IMR-90 (cell line): ENCODE measurements around the gene KLF1. TPM values are rescaled to one million over a fixed set of nuclear protein-coding genes. Genes with fewer than 3 reads are reported as not detected.

Experiments used
- ATAC-seq: fragments of 200-7000 bp; cut with Tn5 transposase; 2 replicates; pipeline ENCODE4 v1.9.1; 2020; ENCODE audit warnings: low read depth, mild to moderate bottlenecking, moderate library complexity
- BruUV-seq: library from RNA; stranded (reverse); fragments of 400-500 nt; replicated peaks from 2 replicates; lab custom pipeline; 2021; lab: Mats Ljungman, UMichigan
- CTCF ChIA-PET: fragments of 300-600 bp; formaldehyde crosslinking; extraction: SDS; loops from one replicate; lab custom pipeline; 2021; ENCODE audit warnings: antibody characterized with exemption; lab: Yijun Ruan, JAX
- POLR2A ChIA-PET: fragments of 300-600 bp; sonication (Branson Sonifier 250); formaldehyde crosslinking; loops from one replicate; lab custom pipeline; 2022; ENCODE audit warnings: antibody characterized with exemption; ENCODE audit not compliant: unreplicated experiment; lab: Charles Lee
- DNase-seq: peaks from one replicate; pipeline ENCODE4 v3.0.0; 2013
- H2AFZ ChIP-seq: replicated peaks from 2 replicates; pipeline ENCODE3; 2013; ENCODE audit warnings: low read length, mild to moderate bottlenecking; ENCODE audit not compliant: poor library complexity
- H2AK5ac ChIP-seq: 2 replicates; pipeline ENCODE4 v1.6.1; 2013; ENCODE audit warnings: low read depth, low read length, inconsistent platforms
- H2AK9ac ChIP-seq: replicated peaks from 2 replicates; pipeline ENCODE3; 2013; ENCODE audit warnings: mild to moderate bottlenecking, low read depth, low read length, moderate library complexity; ENCODE audit not compliant: poor library complexity
- H2BK120ac ChIP-seq: 2 replicates; pipeline ENCODE4 v1.6.1; 2013; ENCODE audit warnings: low read depth, low read length, inconsistent platforms
- H2BK15ac ChIP-seq: 3 replicates; pipeline ENCODE4 v1.6.1; 2013; ENCODE audit warnings: low read depth, low read length, inconsistent platforms
- H2BK20ac ChIP-seq: 2 replicates; pipeline ENCODE4 v1.6.1; 2013; ENCODE audit warnings: low read depth, mild to moderate bottlenecking, inconsistent platforms, low read length, moderate library complexity
- H2BK5ac ChIP-seq: 2 replicates; pipeline ENCODE4 v1.6.1; 2013; ENCODE audit warnings: mild to moderate bottlenecking, low read depth, low read length, inconsistent platforms; ENCODE audit not compliant: poor library complexity, severe bottlenecking
- H3K14ac ChIP-seq: replicated peaks from 2 replicates; pipeline ENCODE4 v1.6.1; 2013; ENCODE audit warnings: low read depth, low read length, inconsistent platforms
- H3K18ac ChIP-seq: 2 replicates; pipeline ENCODE4 v1.6.1; 2013; ENCODE audit warnings: low read depth, low read length, control low read depth
- H3K23ac ChIP-seq: 2 replicates; pipeline ENCODE4 v1.6.1; 2013; ENCODE audit warnings: low read depth, low read length, inconsistent platforms
- H3K27ac ChIP-seq: 2 replicates; pipeline ENCODE4 v1.5.1; 2013; ENCODE audit warnings: mild to moderate bottlenecking, control low read depth, low read length; ENCODE audit not compliant: insufficient read depth
- H3K27me3 ChIP-seq: 2 replicates; pipeline ENCODE4 v1.6.1; 2013; ENCODE audit warnings: low read length; ENCODE audit not compliant: control insufficient read depth, insufficient read depth
- H3K36me3 ChIP-seq: 2 replicates; pipeline ENCODE4 v1.6.1; 2013; ENCODE audit warnings: low read length, mixed read lengths; ENCODE audit not compliant: control insufficient read depth, insufficient read depth
- H3K4ac ChIP-seq: 2 replicates; pipeline ENCODE4 v1.6.1; 2013; ENCODE audit warnings: low read depth, low read length, inconsistent platforms
- H3K4me1 ChIP-seq: 2 replicates; pipeline ENCODE4 v1.6.1; 2013; ENCODE audit warnings: low read length, mixed read lengths; ENCODE audit not compliant: control insufficient read depth, insufficient read depth
- H3K4me2 ChIP-seq: 2 replicates; pipeline ENCODE4 v1.6.1; 2013; ENCODE audit warnings: low read depth, mild to moderate bottlenecking, control low read depth, low read length, moderate library complexity
- H3K4me3 ChIP-seq: 2 replicates; pipeline ENCODE4 v1.5.1; 2013; ENCODE audit warnings: low read depth, mild to moderate bottlenecking, control low read depth, low read length, moderate library complexity; ENCODE audit not compliant: insufficient read depth
- H3K56ac ChIP-seq: 2 replicates; pipeline ENCODE4 v1.6.1; 2013; ENCODE audit warnings: low read length, inconsistent platforms; ENCODE audit not compliant: insufficient read depth; ENCODE audit errors: extremely low read depth
- H3K79me1 ChIP-seq, 2 experiments: 2 replicates each; pipeline ENCODE4 v1.6.1; 2013; ENCODE audit warnings: low read length in 2 of 2, inconsistent platforms in 1 of 2, low read depth in 1 of 2
- H3K9ac ChIP-seq: 2 replicates; pipeline ENCODE4 v1.6.1; 2013; ENCODE audit warnings: low read depth, low read length, control low read depth
- H3K9me1 ChIP-seq: 2 replicates; pipeline ENCODE4 v1.6.1; 2013; ENCODE audit warnings: low read length, inconsistent platforms; ENCODE audit not compliant: insufficient read depth
- H3K9me3 ChIP-seq: 2 replicates; pipeline ENCODE4 v1.6.1; 2013; ENCODE audit warnings: low read length; ENCODE audit not compliant: control insufficient read depth, insufficient read depth
- H4K20me1 ChIP-seq: 2 replicates; pipeline ENCODE4 v1.6.1; 2013; ENCODE audit warnings: low read length, inconsistent platforms; ENCODE audit not compliant: insufficient read depth
- H4K5ac ChIP-seq: 2 replicates; pipeline ENCODE4 v1.6.1; 2013; ENCODE audit warnings: mild to moderate bottlenecking, low read depth, low read length, control low read depth
- H4K8ac ChIP-seq, 2 experiments: 2 replicates each; pipeline ENCODE4 v1.6.1; 2013; ENCODE audit warnings: low read depth in 2 of 2, low read length in 2 of 2, control low read depth in 1 of 2, inconsistent platforms in 1 of 2
- H4K91ac ChIP-seq: 2 replicates; pipeline ENCODE4 v1.6.1; 2013; ENCODE audit warnings: low read depth, low read length, inconsistent platforms; ENCODE audit not compliant: insufficient read depth
- BHLHE40 ChIP-seq: fragments of 150-350 bp; IDR thresholded peaks from 2 replicates; pipeline ENCODE4 v1.6.1; 2016; ENCODE audit warnings: mild to moderate bottlenecking, low read depth, low read length
- CEBPB ChIP-seq: IDR thresholded peaks from 2 replicates; pipeline ENCODE4 v1.6.1; 2012; ENCODE audit warnings: low read depth, low read length, improper control_type of control experiment
- CHD1 ChIP-seq: IDR thresholded peaks from 2 replicates; pipeline ENCODE4 v1.6.1; 2012; ENCODE audit warnings: low read depth, low read length, improper control_type of control experiment
- FOS ChIP-seq: fragments of 150-350 bp; IDR thresholded peaks from 2 replicates; pipeline ENCODE4 v1.6.1; 2016; ENCODE audit warnings: low read depth, low read length
- MAFK ChIP-seq: IDR thresholded peaks from 2 replicates; pipeline ENCODE4 v1.6.1; 2012; ENCODE audit warnings: low read depth, low read length, improper control_type of control experiment
- MAZ ChIP-seq: IDR thresholded peaks from 2 replicates; pipeline ENCODE4 v1.6.1; 2012; ENCODE audit warnings: low read depth, mild to moderate bottlenecking, low read length, improper control_type of control experiment, moderate library complexity, borderline replicate concordance
- MXI1 ChIP-seq: IDR thresholded peaks from 2 replicates; pipeline ENCODE4 v1.6.1; 2012; ENCODE audit warnings: low read depth, mild to moderate bottlenecking, low read length, moderate library complexity, borderline replicate concordance
- NFE2L2 ChIP-seq: fragments of 150-350 bp; IDR thresholded peaks from 2 replicates; pipeline ENCODE4 v1.6.1; 2016; ENCODE audit warnings: low read depth, mild to moderate bottlenecking, low read length
- POLR2A ChIP-seq: IDR thresholded peaks from 2 replicates; pipeline ENCODE4 v1.6.1; 2012; ENCODE audit warnings: mild to moderate bottlenecking, low read depth, low read length
- RCOR1 ChIP-seq: IDR thresholded peaks from 2 replicates; pipeline ENCODE4 v1.6.1; 2012; ENCODE audit warnings: mild to moderate bottlenecking, low read length, improper control_type of control experiment; ENCODE audit not compliant: insufficient replicate concordance
- RFX5 ChIP-seq: IDR thresholded peaks from 2 replicates; pipeline ENCODE4 v1.8.0; 2012; ENCODE audit warnings: low read depth, mild to moderate bottlenecking, low read length, moderate library complexity
- SMC3 ChIP-seq: fragments of 150-350 bp; IDR thresholded peaks from 2 replicates; pipeline ENCODE4 v1.6.1; 2016; ENCODE audit warnings: low read depth, mild to moderate bottlenecking, antibody characterized with exemption, low read length, moderate library complexity
- WGBS, 2 experiments: methylation state at CpG; one replicate each; pipeline versions ENCODE4 v1.1.5 to v1.1.7; 2013; ENCODE audit warnings: missing lambda C conversion rate in 2 of 2; ENCODE audit not compliant: insufficient read length in 1 of 2; ENCODE audit errors: extremely low coverage in 2 of 2; 5-methylcytosine and 5-hydroxymethylcytosine counted together
- dilution Hi-C: fragments of 300-500 bp; cut with HindIII; formaldehyde crosslinking; loops from one replicate; pipeline ENCODE4 v1.14.3; 2018; ENCODE audit warnings: low sequenced_read_pairs; ENCODE audit not compliant: unreplicated experiment
- in situ Hi-C: fragments of 300-500 bp; cut with MboI; formaldehyde crosslinking; loops from 3 replicates; pipeline ENCODE4 v1.14.3; 2019; ENCODE audit warnings: low sequenced_read_pairs, inconsistent platforms, mixed read lengths
- intact Hi-C: fragments of 100-400 bp; cut with micrococcal nuclease; formaldehyde crosslinking; loops from 2 replicates; pipeline ENCODE4 v1.10.0; 2022
- polyA plus RNA-seq, 3 experiments: library from polyadenylated mRNA; depleted of rRNA; stranded (reverse); fragments of >200 nt; gene quantifications; 2 replicates each; pipeline ENCODE4 v1.2.3, GENCODE V29; 2012; ENCODE audit warnings: low replicate concordance in 1 of 3
- total RNA-seq: library from RNA; depleted of rRNA; stranded (reverse); fragments of >200 nt; gene quantifications from 2 replicates; pipeline ENCODE4 v1.2.3, GENCODE V29; 2012
- TF ChIP-seq, protein P1 (sequence below): conservative IDR thresholded peaks from 2 replicates; pipeline ENCODE4 v1.5.1; 2012; ENCODE audit warnings: mild to moderate bottlenecking, low read depth, low read length, improper control_type of control experiment
- TF ChIP-seq, protein P2 (sequence below): fragments of 150-350 bp; IDR thresholded peaks from 2 replicates; pipeline ENCODE4 v1.6.1; 2017; ENCODE audit warnings: mild to moderate bottlenecking, antibody characterized with exemption, low read length, low read depth

The KLF1 gene
- total and polyA plus RNA-seq, 2 of the 4 experiments (the other 2 are of a cell fraction): not detected

DNA sequence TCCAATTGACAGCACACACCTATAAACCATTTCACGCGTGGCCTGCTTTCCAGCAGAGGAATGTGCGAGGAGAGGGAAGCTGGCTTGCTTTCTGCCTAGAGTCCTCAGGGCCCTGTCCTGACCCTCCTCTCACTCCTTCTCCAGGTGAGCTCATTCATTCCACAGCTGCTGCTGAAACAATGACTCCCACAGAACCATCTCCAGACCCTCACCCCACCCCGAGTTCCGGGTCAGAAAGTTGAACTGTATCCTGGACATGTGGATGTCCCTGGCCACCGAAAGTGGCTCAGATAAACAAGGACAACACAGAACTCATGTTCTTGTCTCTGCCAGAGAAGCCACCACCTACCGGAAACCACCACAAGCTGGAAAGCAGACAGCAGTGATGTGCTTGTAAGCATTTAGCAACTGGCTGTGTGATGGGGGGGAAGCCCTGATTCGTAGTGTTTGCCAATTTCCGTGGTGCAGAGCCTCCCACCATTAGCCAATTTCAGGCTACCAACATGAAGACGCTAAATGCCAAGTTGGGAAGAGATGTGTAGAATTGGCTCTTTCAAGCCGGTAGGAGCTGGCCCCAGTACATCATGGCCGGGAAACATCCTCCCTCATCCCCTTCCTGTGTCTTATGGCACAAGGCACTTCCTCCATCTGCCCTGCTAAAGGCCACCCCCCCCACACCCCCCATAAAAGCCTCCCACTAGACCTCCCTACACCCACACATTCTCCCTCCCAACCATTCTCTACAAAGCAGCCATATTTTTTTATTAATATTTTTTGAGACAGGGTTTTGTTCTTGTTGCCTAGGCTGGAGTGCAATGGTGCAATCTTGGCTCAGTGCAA lies 27.1 kb upstream of the KLF1 start (continued):
- no peak for TF ChIP-seq CEBPB

- no peak overlapping the region for H3K18ac ChIP-seq
- CTCF ChIA-PET: no interaction called here
- POLR2A ChIA-PET: no interaction called here
- in situ Hi-C loops (no loop called here), dilution Hi-C loops (no loop called here), intact Hi-C loops (no loop called here)
- 6% methylated on average over 11 of the region's 22 CpGs; no CpG with 5 or more reads in 1 of the 2 experiments for WGBS, 2 experiments
- peak overlapping the region in 1 of 2 experiments; percentile 41; a peak in 1 of 4 replicates for H4K8ac ChIP-seq
- 0 out of 2 replicates have a peak overlapping the region, but pooled peaks have one; percentile 18 for H3K14ac ChIP-seq
- H3K4me3 ChIP-seq: no peak overlapping the region
- H2AK9ac ChIP-seq: no peak overlapping the region
- ATAC-seq (peak; percentile 88), DNase-seq (peak; percentile 42)
- no peak overlapping the region for H2BK20ac ChIP-seq
- no peak overlapping the region for H2BK120ac ChIP-seq
- no peaks in the 10 kb centered on the region for H4K20me1 ChIP-seq
- no peak overlapping the region for H3K56ac ChIP-seq
- no peak overlapping the region for H2BK15ac ChIP-seq
- no peaks in the 10 kb centered on the region for H3K36me3 ChIP-seq
- H3K27me3 ChIP-seq: no peaks in the 10 kb centered on the region
- no peaks in the 10 kb centered on the region for H3K79me1 ChIP-seq
- BruUV-seq: no TSS peak
- no peaks in the 10 kb centered on the region for H3K9me1 ChIP-seq
- H3K4me1 ChIP-seq: peaks cover 6% of the 10 kb centered on the region
- no peak overlapping the region for H4K91ac ChIP-seq
- peak overlapping the region; percentile 4; the same call in 1 of the 2 replicates for H3K4me2 ChIP-seq
- TF ChIP-seq CHD1 (no peak), NFE2L2 (no peak), FOS (no peak), RFX5 (no peak), MXI1 (no peak), CEBPB (no peak), SMC3 (no peak), RCOR1 (no peak), POLR2A (no peak), BHLHE40 (no peak), MAZ (no peak), MAFK (no peak)
- TF ChIP-seq, protein P1, sequence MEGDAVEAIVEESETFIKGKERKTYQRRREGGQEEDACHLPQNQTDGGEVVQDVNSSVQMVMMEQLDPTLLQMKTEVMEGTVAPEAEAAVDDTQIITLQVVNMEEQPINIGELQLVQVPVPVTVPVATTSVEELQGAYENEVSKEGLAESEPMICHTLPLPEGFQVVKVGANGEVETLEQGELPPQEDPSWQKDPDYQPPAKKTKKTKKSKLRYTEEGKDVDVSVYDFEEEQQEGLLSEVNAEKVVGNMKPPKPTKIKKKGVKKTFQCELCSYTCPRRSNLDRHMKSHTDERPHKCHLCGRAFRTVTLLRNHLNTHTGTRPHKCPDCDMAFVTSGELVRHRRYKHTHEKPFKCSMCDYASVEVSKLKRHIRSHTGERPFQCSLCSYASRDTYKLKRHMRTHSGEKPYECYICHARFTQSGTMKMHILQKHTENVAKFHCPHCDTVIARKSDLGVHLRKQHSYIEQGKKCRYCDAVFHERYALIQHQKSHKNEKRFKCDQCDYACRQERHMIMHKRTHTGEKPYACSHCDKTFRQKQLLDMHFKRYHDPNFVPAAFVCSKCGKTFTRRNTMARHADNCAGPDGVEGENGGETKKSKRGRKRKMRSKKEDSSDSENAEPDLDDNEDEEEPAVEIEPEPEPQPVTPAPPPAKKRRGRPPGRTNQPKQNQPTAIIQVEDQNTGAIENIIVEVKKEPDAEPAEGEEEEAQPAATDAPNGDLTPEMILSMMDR: no peak
- TF ChIP-seq, protein P2, sequence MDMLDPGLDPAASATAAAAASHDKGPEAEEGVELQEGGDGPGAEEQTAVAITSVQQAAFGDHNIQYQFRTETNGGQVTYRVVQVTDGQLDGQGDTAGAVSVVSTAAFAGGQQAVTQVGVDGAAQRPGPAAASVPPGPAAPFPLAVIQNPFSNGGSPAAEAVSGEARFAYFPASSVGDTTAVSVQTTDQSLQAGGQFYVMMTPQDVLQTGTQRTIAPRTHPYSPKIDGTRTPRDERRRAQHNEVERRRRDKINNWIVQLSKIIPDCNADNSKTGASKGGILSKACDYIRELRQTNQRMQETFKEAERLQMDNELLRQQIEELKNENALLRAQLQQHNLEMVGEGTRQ: no peak
- peak overlapping the region; percentile 79 for H2AFZ ChIP-seq
- H3K27ac ChIP-seq: no peak overlapping the region
- peak overlapping the region; percentile 16; the same call in 1 of the 2 replicates for H3K4ac ChIP-seq
- no peak overlapping the region for H2BK5ac ChIP-seq
- peak overlapping the region; percentile 12; the same call in 1 of the 2 replicates for H3K23ac ChIP-seq
- no peak overlapping the region for H4K5ac ChIP-seq
- H3K9ac ChIP-seq: no peak overlapping the region
- H3K9me3 ChIP-seq: no peaks in the 10 kb centered on the region
- H2AK5ac ChIP-seq: no peak overlapping the region
Measured at GRCh38 chr19:12913011-12913561, 26.1 kb upstream of the KLF1 start.
